ENCODE data around the gene KLHL2.

KLHL2 gene

DNA sequence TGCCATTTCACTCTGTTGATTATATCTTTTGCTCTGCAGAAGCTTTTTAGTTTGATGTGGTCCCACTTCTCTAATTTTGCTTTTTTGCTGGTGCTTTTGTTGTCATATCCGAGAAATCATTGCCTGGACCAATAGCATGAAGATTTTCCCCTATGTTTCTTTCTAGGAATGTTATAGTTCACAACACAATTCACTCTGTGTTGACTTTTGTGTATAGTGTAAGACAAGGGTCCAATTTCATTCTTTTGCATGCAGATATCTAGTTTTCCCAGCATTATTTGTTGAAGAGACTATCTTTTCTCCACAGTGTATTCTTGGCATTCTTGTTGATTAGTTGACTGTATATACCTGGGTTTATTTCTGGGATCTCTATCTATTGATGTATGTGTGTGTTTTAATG is 163.2 kb downstream of the KLHL2 start:
- Histone ChIP-seq H3K9ac (no peak overlapping the region), H3K27me3 (ENCODE audit: control insufficient read depth, insufficient read depth, low read length) (no peaks in the 10 kb centered on the region), H3K79me2 (no peaks in the 10 kb centered on the region), H2AFZ (no peak overlapping the region), H3K36me3 (ENCODE audit: control insufficient read depth, insufficient read depth, low read length) (no peaks in the 10 kb centered on the region), H3K4me1 (no peaks in the 10 kb centered on the region), H3K27ac (no peak overlapping the region), H3K4me3 (ENCODE audit: low read depth, low read length) (no peak overlapping the region), H3K9me3 (ENCODE audit: control insufficient read depth, low read length) (no peaks in the 10 kb centered on the region), H3K4me2 (ENCODE audit: low read length) (no peak overlapping the region)
- TF ChIP-seq, protein P1, sequence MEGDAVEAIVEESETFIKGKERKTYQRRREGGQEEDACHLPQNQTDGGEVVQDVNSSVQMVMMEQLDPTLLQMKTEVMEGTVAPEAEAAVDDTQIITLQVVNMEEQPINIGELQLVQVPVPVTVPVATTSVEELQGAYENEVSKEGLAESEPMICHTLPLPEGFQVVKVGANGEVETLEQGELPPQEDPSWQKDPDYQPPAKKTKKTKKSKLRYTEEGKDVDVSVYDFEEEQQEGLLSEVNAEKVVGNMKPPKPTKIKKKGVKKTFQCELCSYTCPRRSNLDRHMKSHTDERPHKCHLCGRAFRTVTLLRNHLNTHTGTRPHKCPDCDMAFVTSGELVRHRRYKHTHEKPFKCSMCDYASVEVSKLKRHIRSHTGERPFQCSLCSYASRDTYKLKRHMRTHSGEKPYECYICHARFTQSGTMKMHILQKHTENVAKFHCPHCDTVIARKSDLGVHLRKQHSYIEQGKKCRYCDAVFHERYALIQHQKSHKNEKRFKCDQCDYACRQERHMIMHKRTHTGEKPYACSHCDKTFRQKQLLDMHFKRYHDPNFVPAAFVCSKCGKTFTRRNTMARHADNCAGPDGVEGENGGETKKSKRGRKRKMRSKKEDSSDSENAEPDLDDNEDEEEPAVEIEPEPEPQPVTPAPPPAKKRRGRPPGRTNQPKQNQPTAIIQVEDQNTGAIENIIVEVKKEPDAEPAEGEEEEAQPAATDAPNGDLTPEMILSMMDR (IDR thresholded peaks at IDR 0.05) = no peak

Measured in parathyroid adenoma (tissue), 2 donors.